WI38 (cell line): ENCODE measurements around the gene ANO6.
A peak's percentile ranks its signal among the peaks of the same experiment; 100 is the strongest.

Source experiments
- H3K4me3 ChIP-seq: 2 replicates; pipeline ENCODE4 v1.5.1; 2011; ENCODE audit warnings: low read depth, mild to moderate bottlenecking, control low read depth, low read length
- CTCF ChIP-seq: IDR thresholded peaks from 2 replicates; pipeline ENCODE4 v1.5.1; 2012; ENCODE audit warnings: low read depth, mild to moderate bottlenecking, control low read depth, low read length

ANO6 gene

GRCh38 chr12:45183246-45183645 is 32.6 kb upstream of the ANO6 start:
- H3K4me3 ChIP-seq, result no peak overlapping the region
- TF ChIP-seq CTCF, result peak; percentile 28; the same call in 1 of the 2 replicates

- no peak for TF ChIP-seq CTCF
- H3K4me3 ChIP-seq, result no peak overlapping the region
Observed at GRCh38 chr12:45184147-45184963, 31.5 kb upstream of the ANO6 start.

GRCh38 chr12:45186762-45187161 is 29.1 kb upstream of the ANO6 start:
- no peak overlapping the region for H3K4me3 ChIP-seq
- no peak for TF ChIP-seq CTCF

GRCh38 chr12:45189766-45190403 is 26.0 kb upstream of the ANO6 start:
- TF ChIP-seq CTCF, result no peak
- no peak overlapping the region for H3K4me3 ChIP-seq

- TF ChIP-seq CTCF, result no peak
- H3K4me3 ChIP-seq, result no peak overlapping the region
Observed at GRCh38 chr12:45191239-45191638, 24.7 kb upstream of the ANO6 start.

- no peak overlapping the region for H3K4me3 ChIP-seq
- no peak for TF ChIP-seq CTCF
Observed at GRCh38 chr12:45192707-45193106, 23.2 kb upstream of the ANO6 start.

GRCh38 chr12:45200491-45201043 is 15.3 kb upstream of the ANO6 start:
- TF ChIP-seq CTCF, result no peak
- no peak overlapping the region for H3K4me3 ChIP-seq
